HepG2 (cell line): ENCODE results near the gene C16orf78. TPM values are rescaled to one million over a fixed set of nuclear protein-coding genes. Genes with fewer than 3 reads are reported as not detected.
"Not testable (repeated sequence)": the region's sequence is repeated elsewhere in the genome, so short reads cannot be mapped to it uniquely, and the experiment has no call there.

Experiments
- ATAC-seq: fragments of 200-7000 bp; cut with Tn5 transposase; 3 replicates; pipeline ENCODE4 v1.9.1; 2020; ENCODE audit warnings: mild to moderate bottlenecking, moderate library complexity
- BruUV-seq: library from RNA; stranded (reverse); fragments of 400-500 nt; replicated peaks from 2 replicates; lab custom pipeline; 2021; lab: Mats Ljungman, UMichigan
- CTCF ChIA-PET: fragments of 300-600 bp; formaldehyde crosslinking; extraction: SDS; loops from one replicate; lab custom pipeline; 2021; ENCODE audit warnings: low total read pairs, inconsistent platforms, low intra/inter-chr PET ratio; lab: Yijun Ruan, JAX
- POLR2A ChIA-PET: fragments of 350-600 bp; sonication (Branson Sonifier 250); formaldehyde crosslinking; loops from one replicate; lab custom pipeline; 2020; ENCODE audit warnings: antibody characterized with exemption, inconsistent platforms; lab: Yijun Ruan, JAX
- DNase-seq: peaks from one replicate; pipeline ENCODE4 v3.0.0-alpha.2; 2015; ENCODE audit warnings: low spot score
- FAIRE-seq: peaks from 3 replicates; lab custom pipeline; 2011; peaks lifted over from hg19 to GRCh38; lab: Jason Lieb, UNC
- H2AFZ ChIP-seq: one replicate; pipeline ENCODE4 v1.6.1; 2011; ENCODE audit warnings: low read length, inconsistent platforms
- H3K27ac ChIP-seq: fragments of 300-600 bp; 3 replicates; pipeline ENCODE4 v1.8.0; 2011; ENCODE audit warnings: mixed run types, mild to moderate bottlenecking, mixed read lengths, low read length, inconsistent platforms; ENCODE audit not compliant: insufficient read depth; ENCODE audit errors: extremely low read length
- H3K27me3 ChIP-seq, 2 experiments: fragments of 200-600 bp in 1 of 2; 2 replicates in 1 of 2; 3 replicates in 1 of 2; pipeline versions ENCODE4 v1.6.0 to v1.8.0; 2011; ENCODE audit warnings: low read length in 2 of 2, mild to moderate bottlenecking in 2 of 2, moderate library complexity in 2 of 2, inconsistent platforms in 1 of 2; ENCODE audit not compliant: insufficient read depth in 2 of 2, control insufficient read depth in 1 of 2
- H3K36me3 ChIP-seq, 2 experiments: fragments of 200-600 bp in 1 of 2; replicated peaks in 1 of 2; 2 replicates in 1 of 2; 3 replicates in 1 of 2; pipeline versions ENCODE4 v1.5.1 to v1.8.0; 2011; ENCODE audit warnings: low read length in 2 of 2, inconsistent platforms in 1 of 2; ENCODE audit not compliant: insufficient read depth in 2 of 2, control insufficient read depth in 1 of 2
- H3K4me1 ChIP-seq: 2 replicates; pipeline ENCODE4 v1.5.1; 2012; ENCODE audit warnings: low read length, inconsistent platforms; ENCODE audit not compliant: insufficient read depth
- H3K4me2 ChIP-seq: 2 replicates; pipeline ENCODE4 v1.6.0; 2011; ENCODE audit warnings: low read depth, low read length, inconsistent platforms
- H3K4me3 ChIP-seq, 3 experiments: fragments of 200-600 bp in 1 of 3; sonication (generic), shearing (Covaris generic) in 1 of 3; replicated peaks in 1 of 3; 2 replicates each; pipeline ENCODE4 v1.5.1; 2011 to 2016; ENCODE audit warnings: low read length in 3 of 3, inconsistent platforms in 2 of 3, low read depth in 2 of 3, mild to moderate bottlenecking in 2 of 3, control low read depth in 1 of 3, mixed read lengths in 1 of 3; ENCODE audit not compliant: insufficient read depth in 1 of 3
- H3K79me2 ChIP-seq: one replicate; pipeline ENCODE4 v1.6.1; 2011; ENCODE audit warnings: low read length, inconsistent platforms; ENCODE audit not compliant: insufficient read depth
- H3K9ac ChIP-seq: 2 replicates; pipeline ENCODE4 v1.6.0; 2011; ENCODE audit warnings: mild to moderate bottlenecking, low read depth, low read length, inconsistent platforms; ENCODE audit not compliant: insufficient read depth
- H3K9me3 ChIP-seq: 2 replicates; pipeline ENCODE4 v1.5.1; 2012; ENCODE audit warnings: mild to moderate bottlenecking, low read length
- H4K20me1 ChIP-seq: 2 replicates; pipeline ENCODE4 v1.6.0; 2011; ENCODE audit warnings: inconsistent platforms, mild to moderate bottlenecking, low read length, moderate library complexity; ENCODE audit not compliant: insufficient read depth
- PTBP1 ChIP-seq: fragments of 200-400 bp; formaldehyde crosslinking; IDR thresholded peaks from 2 replicates; pipeline ENCODE4 v1.6.1; 2018; ENCODE audit warnings: low read length, low read depth; ENCODE audit not compliant: poor library complexity, severe bottlenecking
- ZNF317 ChIP-seq: sonication (generic); formaldehyde crosslinking; IDR thresholded peaks from 2 replicates; pipeline ENCODE4 v1.5.0; 2020; ENCODE audit warnings: mild to moderate bottlenecking, missing genetic modification reagents
- ZNF431 ChIP-seq: sonication (generic); formaldehyde crosslinking; IDR thresholded peaks from 2 replicates; pipeline ENCODE4 v1.9.0; 2022; ENCODE audit warnings: missing genetic modification reagents, low read depth, mild to moderate bottlenecking, borderline replicate concordance
- WGBS: methylation state at CpG from one replicate; pipeline ENCODE4 v1.1.6; 2017; ENCODE audit warnings: low lambda C conversion rate; 5-methylcytosine and 5-hydroxymethylcytosine counted together
- in situ Hi-C: cut with HindIII; loops from 2 replicates; pipeline ENCODE4 v1.10.0; 2017; ENCODE audit warnings: low pct_unique_long_range_greater_than_20kb; ENCODE audit not compliant: extremely low pct_ligation_motif_present
- intact Hi-C: fragments of 100-400 bp; cut with micrococcal nuclease; formaldehyde crosslinking; loops from one replicate; pipeline ENCODE4 v1.10.0; 2022; ENCODE audit not compliant: unreplicated experiment
- polyA plus RNA-seq, 8 experiments: library from polyadenylated mRNA; depleted of rRNA in 3 of 8; stranded (reverse) in 7 of 8; unstranded in 1 of 8; fragments of >200 nt; fragmentation: Illumina TruSeq in 4 of 8; extraction: Trizol in 4 of 8; gene quantifications; 2 replicates each; pipeline versions ENCODE4 v1.2.1 to v1.2.3, GENCODE V29; 2011 to 2016; ENCODE audit warnings: low read depth in 4 of 8, missing spikeins in 1 of 8, mixed read lengths in 1 of 8; ENCODE audit not compliant: insufficient read depth in 1 of 8
- total RNA-seq, 5 experiments: library from RNA; depleted of rRNA; stranded (reverse); fragments of >200 nt; fragmentation: Illumina TruSeq; extraction: Trizol; gene quantifications; 2 replicates each; pipeline ENCODE4 v1.2.3, GENCODE V29; 2016; ENCODE audit warnings: low read depth in 1 of 5
- TF ChIP-seq, protein P1 (sequence below): sonication (generic); formaldehyde crosslinking; IDR thresholded peaks from 2 replicates; pipeline ENCODE4 v1.4.0; 2020; ENCODE audit warnings: missing genetic modification reagents
- TF ChIP-seq, protein P2 (sequence below): fragments of 450-650 bp; IDR thresholded peaks from 2 replicates; pipeline ENCODE4 v1.6.1; 2016

The C16orf78 gene
- total and polyA plus RNA-seq, 2 of the 13 experiments (the other 11 are each of a cell fraction or from before 2014, with no cell fraction given), result not detected

DNA sequence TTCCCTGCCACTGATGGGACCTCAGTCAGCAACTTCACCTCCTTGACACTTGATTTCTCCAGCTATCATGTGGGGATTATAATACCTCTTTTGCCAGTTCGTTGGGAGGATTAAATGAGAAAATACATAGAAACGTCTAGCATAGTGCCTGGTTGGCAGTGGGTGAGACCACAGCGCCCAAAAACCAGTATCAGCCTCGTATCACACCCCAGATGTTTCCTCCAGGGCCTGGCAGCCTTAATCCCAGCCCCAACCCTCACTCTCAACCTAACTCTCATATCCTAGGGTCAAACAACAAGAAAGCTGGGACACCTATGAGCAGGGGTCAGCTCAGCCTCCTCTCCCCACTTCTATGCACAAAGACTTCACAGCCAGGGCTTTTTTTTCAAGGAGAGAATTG is 14.0 kb upstream of the C16orf78 start:
- Histone ChIP-seq H3K27ac (no peak overlapping the region), H3K9me3 (peaks cover 9% of the 10 kb centered on the region; the same call in 1 of the 2 replicates), H3K36me3 (no peaks in the 10 kb centered on the region), H2AFZ (no peak overlapping the region), H3K79me2 (no peaks in the 10 kb centered on the region), H3K27me3 (peaks cover 0 to 11% of the 10 kb centered on the region in 2 experiments; a peak in 2 of 5 replicates), H3K4me3 (no peak overlapping the region), H4K20me1 (no peaks in the 10 kb centered on the region), H3K9ac (no peak overlapping the region), H3K4me2 (no peak overlapping the region), H3K4me1 (peaks cover 6% of the 10 kb centered on the region)
- ATAC-seq, result no peak
- no peak for TF ChIP-seq ZNF317 (CRISPR knock-in tag)
- TF ChIP-seq, protein P1, sequence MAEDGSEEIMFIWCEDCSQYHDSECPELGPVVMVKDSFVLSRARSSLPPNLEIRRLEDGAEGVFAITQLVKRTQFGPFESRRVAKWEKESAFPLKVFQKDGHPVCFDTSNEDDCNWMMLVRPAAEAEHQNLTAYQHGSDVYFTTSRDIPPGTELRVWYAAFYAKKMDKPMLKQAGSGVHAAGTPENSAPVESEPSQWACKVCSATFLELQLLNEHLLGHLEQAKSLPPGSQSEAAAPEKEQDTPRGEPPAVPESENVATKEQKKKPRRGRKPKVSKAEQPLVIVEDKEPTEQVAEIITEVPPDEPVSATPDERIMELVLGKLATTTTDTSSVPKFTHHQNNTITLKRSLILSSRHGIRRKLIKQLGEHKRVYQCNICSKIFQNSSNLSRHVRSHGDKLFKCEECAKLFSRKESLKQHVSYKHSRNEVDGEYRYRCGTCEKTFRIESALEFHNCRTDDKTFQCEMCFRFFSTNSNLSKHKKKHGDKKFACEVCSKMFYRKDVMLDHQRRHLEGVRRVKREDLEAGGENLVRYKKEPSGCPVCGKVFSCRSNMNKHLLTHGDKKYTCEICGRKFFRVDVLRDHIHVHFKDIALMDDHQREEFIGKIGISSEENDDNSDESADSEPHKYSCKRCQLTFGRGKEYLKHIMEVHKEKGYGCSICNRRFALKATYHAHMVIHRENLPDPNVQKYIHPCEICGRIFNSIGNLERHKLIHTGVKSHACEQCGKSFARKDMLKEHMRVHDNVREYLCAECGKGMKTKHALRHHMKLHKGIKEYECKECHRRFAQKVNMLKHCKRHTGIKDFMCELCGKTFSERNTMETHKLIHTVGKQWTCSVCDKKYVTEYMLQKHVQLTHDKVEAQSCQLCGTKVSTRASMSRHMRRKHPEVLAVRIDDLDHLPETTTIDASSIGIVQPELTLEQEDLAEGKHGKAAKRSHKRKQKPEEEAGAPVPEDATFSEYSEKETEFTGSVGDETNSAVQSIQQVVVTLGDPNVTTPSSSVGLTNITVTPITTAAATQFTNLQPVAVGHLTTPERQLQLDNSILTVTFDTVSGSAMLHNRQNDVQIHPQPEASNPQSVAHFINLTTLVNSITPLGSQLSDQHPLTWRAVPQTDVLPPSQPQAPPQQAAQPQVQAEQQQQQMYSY (CRISPR knock-in tag), result no peak
- TF ChIP-seq PTBP1, result no peak
- BruUV-seq, result no TSS peak
- in situ Hi-C loops (no loop called here), intact Hi-C loops (no loop called here)
- DNase-seq, result no peak
- 0% methylated on average over 4 of the region's 4 CpGs for WGBS
- FAIRE-seq, result no peak
- POLR2A ChIA-PET, result no interaction called here
- CTCF ChIA-PET, result no interaction called here

DNA sequence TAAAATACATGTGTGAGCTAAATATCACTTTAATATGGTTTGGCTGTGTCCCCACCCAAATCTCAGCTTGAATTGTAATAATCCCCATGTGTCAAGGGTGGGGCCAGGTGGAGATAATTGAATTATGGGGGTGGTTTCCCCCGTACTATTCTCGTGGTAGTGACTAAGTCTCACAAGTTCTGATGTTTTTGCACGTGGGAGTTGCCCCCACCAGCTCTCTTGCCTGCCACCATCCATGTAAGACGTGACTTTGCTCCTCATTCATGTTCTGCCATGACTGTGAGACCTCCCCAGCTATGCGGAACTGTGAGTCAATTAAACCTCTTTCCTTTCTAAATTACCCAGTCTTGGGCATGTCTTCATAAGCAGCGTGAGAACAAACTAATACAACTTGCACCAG is 11.9 kb upstream of the C16orf78 start:
- peaks cover 0 to 11% of the 10 kb centered on the region in 2 experiments; a peak in 2 of 5 replicates for H3K27me3 ChIP-seq
- H3K27ac ChIP-seq, ATAC-seq, H3K9me3 ChIP-seq, H3K4me1 ChIP-seq, H3K79me2 ChIP-seq, H3K4me3 ChIP-seq, CTCF ChIA-PET, POLR2A ChIA-PET, H4K20me1 ChIP-seq, H3K36me3 ChIP-seq, H2AFZ ChIP-seq, FAIRE-seq, DNase-seq, H3K9ac ChIP-seq: not testable (repeated sequence)
- WGBS, result 11% methylated on average over 6 of the region's 6 CpGs
- TF ChIP-seq ZNF431 (CRISPR knock-in tag), result peak; percentile 47; the same call in 1 of the 2 replicates
- TF ChIP-seq, protein P2, sequence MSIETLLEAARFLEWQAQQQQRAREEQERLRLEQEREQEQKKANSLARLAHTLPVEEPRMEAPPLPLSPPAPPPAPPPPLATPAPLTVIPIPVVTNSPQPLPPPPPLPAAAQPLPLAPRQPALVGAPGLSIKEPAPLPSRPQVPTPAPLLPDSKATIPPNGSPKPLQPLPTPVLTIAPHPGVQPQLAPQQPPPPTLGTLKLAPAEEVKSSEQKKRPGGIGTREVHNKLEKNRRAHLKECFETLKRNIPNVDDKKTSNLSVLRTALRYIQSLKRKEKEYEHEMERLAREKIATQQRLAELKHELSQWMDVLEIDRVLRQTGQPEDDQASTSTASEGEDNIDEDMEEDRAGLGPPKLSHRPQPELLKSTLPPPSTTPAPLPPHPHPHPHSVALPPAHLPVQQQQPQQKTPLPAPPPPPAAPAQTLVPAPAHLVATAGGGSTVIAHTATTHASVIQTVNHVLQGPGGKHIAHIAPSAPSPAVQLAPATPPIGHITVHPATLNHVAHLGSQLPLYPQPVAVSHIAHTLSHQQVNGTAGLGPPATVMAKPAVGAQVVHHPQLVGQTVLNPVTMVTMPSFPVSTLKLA, result 0 out of 2 replicates have a peak, but pooled peaks have one; percentile 22
- TF ChIP-seq, all 625 proteins: peak for 2; not testable (repeated sequence) for 623
- intact Hi-C loops, H3K4me2 ChIP-seq, in situ Hi-C loops, BruUV-seq: not testable (repeated sequence)
